Neuron (in vitro differentiated cells): ENCODE measurements around the gene DUSP5.

Source experiments
- H2AFZ ChIP-seq: one replicate; pipeline ENCODE4 v1.6.1; 2013; ENCODE audit warnings: low read depth, mild to moderate bottlenecking, inconsistent platforms, low read length, moderate library complexity
- H3K27me3 ChIP-seq: one replicate; pipeline ENCODE4 v1.6.1; 2013; ENCODE audit warnings: low read length; ENCODE audit not compliant: insufficient read depth
- H3K36me3 ChIP-seq: one replicate; pipeline ENCODE4 v1.6.1; 2013; ENCODE audit warnings: low read length; ENCODE audit not compliant: insufficient read depth
- H3K4me1 ChIP-seq: one replicate; pipeline ENCODE4 v1.6.1; 2013; ENCODE audit warnings: low read length; ENCODE audit not compliant: insufficient read depth
- H3K4me3 ChIP-seq: 2 replicates; pipeline ENCODE4 v1.5.1; 2013; ENCODE audit warnings: mild to moderate bottlenecking, low read length, moderate library complexity
- H3K9me3 ChIP-seq: one replicate; pipeline ENCODE4 v1.6.1; 2013; ENCODE audit warnings: low read length

The DUSP5 gene

DNA sequence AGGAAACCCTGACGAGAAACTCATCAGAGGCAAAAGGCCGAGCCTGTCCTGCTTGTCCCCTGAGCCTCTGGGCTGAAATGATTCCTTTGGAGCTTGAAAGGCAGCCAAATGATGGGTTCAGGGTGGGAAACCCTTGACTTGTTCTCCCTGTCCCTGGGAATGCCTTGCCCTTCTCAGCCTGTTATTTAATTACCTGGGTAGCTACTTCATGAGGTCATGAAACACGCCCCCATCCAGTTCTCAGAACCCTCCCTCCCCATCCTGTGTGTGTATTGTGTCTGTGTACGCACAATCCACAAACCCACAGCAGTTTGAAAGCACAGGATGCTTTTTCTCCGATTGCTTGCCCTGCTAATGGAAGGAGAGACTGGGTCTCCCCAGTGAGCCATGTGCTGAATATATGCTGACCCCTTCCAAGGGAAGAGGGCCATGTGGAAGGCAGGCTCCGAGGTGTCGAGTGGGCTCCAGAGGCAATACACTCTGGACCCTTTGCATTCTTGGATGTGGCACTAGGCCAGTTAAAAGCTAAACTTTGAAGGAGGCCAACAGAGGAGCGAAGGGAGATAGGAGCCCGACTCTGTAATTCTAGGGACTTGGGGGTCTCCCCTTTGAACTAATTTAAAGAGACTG is 10.6 kb downstream of the DUSP5 start:
- Histone ChIP-seq H3K36me3 (peaks cover 3% of the 10 kb centered on the region), H3K4me1 (no peaks in the 10 kb centered on the region)

DNA sequence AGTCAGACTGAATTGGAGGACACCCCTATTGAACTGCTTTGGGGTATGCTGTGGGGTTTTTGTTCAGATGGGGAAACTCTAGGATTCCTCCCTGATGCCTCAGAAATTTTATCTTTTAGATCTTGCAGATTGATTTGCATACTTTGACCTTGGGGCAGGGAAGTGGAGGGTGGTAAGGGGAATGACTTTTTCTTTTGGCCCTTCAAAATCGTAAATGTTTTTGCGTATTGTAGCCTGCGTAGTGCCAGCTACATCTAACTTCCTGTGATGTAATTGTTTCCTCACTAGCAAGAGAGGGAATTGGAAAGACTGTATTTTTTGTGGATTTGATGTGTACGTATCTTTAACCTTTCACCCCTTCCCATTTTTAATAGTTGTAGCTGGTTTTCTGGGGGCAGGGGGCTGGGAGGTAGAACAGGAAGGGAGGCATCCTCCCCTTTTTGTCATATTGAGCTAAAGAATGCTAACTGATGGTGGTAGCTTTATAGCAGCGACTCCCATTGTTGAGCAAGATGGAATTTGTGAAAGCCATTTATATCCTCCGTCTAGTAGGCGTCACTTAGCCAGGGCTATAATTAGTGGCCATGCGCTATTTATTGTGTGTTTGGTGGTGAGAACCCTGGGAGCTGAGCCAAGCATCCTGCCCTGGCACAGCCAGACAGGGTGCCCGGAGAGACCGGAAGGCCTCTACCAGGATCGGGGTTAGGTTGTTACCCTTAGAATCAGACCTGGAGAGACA is 11.3 kb downstream of the DUSP5 start:
- H3K4me3 ChIP-seq, result no peak overlapping the region
- H3K27me3 ChIP-seq, result no peaks in the 10 kb centered on the region
- H3K36me3 ChIP-seq, result peaks cover 3% of the 10 kb centered on the region

More for the DNA sequence above, 10.6 kb downstream of the DUSP5 start:
- Histone ChIP-seq H3K4me3 (no peak overlapping the region), H2AFZ (no peak overlapping the region), H3K9me3 (peaks cover 2% of the 10 kb centered on the region), H3K27me3 (no peaks in the 10 kb centered on the region)

DNA sequence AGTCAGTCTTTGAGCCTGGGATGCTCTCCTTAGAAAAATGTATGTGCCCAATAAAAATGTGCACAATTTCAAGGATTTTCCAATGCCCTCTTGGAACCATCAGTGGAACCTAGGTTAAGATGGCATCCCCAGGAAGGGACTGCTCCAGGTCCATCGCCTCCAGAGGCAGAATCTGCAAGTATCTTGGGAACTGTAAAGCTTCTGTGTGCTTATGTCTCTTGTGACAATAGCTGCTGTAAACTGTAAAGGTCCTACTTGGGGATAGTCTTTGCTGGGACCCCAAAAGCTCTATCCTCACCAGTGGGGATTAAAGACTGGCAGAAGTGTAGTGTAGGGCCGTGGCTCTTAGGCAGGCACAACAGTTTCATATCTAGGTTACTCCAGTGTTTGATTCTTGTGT is 11.9 kb downstream of the DUSP5 start:
- H2AFZ ChIP-seq, result no peak overlapping the region
- H3K4me1 ChIP-seq, result no peaks in the 10 kb centered on the region
- H3K36me3 ChIP-seq, result peaks cover 3% of the 10 kb centered on the region
- no peaks in the 10 kb centered on the region for H3K27me3 ChIP-seq
- no peak overlapping the region for H3K4me3 ChIP-seq
- peaks cover 2% of the 10 kb centered on the region for H3K9me3 ChIP-seq

More for the DNA sequence above, 11.3 kb downstream of the DUSP5 start:
- no peak overlapping the region for H2AFZ ChIP-seq
- peaks cover 2% of the 10 kb centered on the region for H3K9me3 ChIP-seq
- H3K4me1 ChIP-seq, result no peaks in the 10 kb centered on the region

DNA sequence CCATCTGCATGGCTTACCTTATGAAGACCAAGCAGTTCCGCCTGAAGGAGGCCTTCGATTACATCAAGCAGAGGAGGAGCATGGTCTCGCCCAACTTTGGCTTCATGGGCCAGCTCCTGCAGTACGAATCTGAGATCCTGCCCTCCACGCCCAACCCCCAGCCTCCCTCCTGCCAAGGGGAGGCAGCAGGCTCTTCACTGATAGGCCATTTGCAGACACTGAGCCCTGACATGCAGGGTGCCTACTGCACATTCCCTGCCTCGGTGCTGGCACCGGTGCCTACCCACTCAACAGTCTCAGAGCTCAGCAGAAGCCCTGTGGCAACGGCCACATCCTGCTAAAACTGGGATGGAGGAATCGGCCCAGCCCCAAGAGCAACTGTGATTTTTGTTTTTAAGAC is 12.4 kb downstream of the DUSP5 start:
- Histone ChIP-seq H3K36me3 (peaks cover 3% of the 10 kb centered on the region), H3K4me1 (no peaks in the 10 kb centered on the region), H3K9me3 (peaks cover 2% of the 10 kb centered on the region), H2AFZ (no peak overlapping the region), H3K4me3 (no peak overlapping the region), H3K27me3 (no peaks in the 10 kb centered on the region)

DNA sequence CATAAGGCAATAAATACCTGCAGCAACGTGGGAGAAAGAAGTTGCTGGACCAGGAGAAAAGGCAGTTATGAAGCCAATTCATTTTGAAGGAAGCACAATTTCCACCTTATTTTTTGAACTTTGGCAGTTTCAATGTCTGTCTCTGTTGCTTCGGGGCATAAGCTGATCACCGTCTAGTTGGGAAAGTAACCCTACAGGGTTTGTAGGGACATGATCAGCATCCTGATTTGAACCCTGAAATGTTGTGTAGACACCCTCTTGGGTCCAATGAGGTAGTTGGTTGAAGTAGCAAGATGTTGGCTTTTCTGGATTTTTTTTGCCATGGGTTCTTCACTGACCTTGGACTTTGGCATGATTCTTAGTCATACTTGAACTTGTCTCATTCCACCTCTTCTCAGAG is 13.0 kb downstream of the DUSP5 start:
- Histone ChIP-seq H3K4me1 (no peaks in the 10 kb centered on the region), H3K9me3 (peaks cover 2% of the 10 kb centered on the region), H3K36me3 (peaks cover 3% of the 10 kb centered on the region), H3K4me3 (no peak overlapping the region), H2AFZ (no peak overlapping the region), H3K27me3 (no peaks in the 10 kb centered on the region)

DNA sequence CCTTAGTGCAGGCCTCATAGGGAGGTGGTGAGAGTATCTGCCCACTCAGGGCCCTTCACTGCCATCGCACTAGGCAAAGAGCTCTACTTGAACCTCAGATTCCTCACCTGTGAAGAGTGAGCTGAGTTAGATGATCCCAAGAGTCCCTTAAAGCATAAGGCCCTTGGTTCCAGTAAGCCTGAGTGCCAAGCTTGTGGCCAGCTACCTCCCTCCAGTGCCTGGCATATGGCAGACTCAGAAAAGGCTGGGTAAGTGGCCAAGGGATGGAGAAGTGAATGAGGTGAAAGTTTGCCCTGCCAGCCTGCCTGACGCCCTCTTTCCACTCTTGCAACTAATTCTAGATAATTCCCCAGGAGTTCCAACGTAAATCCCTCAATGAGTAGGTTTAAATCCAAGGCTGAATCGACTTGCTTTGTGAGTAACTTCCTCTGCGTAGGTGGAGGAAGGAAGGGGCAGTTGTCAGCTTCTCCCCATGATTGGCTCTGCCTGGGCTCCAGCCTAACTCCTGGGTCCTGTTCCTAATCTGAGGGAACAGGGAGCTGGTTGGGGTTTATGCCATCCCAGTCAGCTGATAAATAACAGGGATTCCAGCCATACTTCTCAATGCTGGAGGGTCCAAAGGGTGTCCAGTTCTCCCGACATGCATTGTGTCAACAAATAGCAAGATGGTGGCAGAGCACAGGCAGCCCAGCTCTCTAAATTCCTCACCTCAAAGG is 14.2 kb downstream of the DUSP5 start:
- H2AFZ ChIP-seq, result no peak overlapping the region
- H3K27me3 ChIP-seq, result no peaks in the 10 kb centered on the region
- peaks cover 3% of the 10 kb centered on the region for H3K36me3 ChIP-seq
- H3K4me1 ChIP-seq, result no peaks in the 10 kb centered on the region
- peaks cover 2% of the 10 kb centered on the region for H3K9me3 ChIP-seq
- no peak overlapping the region for H3K4me3 ChIP-seq

DNA sequence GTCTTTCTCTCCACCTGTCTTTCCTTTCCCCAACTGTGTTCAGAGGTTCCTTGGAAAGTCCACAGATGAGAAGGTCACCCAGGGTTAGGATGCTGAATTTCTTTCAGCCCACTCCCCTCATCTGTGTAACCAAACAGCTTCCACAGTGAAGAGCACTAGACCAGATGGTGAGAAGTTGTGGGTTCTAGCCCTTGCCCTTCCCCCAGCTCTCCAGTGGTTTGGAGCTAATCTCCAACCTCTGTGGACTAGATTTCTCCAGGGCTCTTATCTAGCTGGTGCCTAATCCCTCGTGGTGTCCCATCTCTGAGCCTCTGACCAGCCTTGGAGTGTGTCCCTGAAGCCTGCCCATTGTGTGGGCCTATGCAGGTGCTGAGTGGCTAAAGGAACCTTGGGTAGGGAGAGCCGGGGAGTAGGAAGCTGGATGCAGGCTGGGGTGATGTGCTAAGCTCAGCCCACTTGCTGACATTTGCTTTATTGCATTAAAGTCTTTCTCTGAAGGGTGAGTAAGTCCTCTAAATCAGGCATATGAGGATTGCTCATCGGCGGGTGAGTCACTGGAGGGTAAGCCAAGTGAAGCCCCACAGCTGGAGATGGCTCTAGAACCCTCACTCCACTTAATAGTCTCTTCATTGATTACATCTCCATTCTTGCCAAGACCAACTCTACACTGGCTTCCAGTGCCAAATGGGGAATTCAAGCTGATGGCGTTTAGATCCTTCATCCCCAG is 14.9 kb downstream of the DUSP5 start:
- no peak overlapping the region for H3K4me3 ChIP-seq
- H3K27me3 ChIP-seq, result no peaks in the 10 kb centered on the region
- no peaks in the 10 kb centered on the region for H3K4me1 ChIP-seq
- no peak overlapping the region for H2AFZ ChIP-seq
- H3K36me3 ChIP-seq, result peaks cover 3% of the 10 kb centered on the region
- H3K9me3 ChIP-seq, result peaks cover 2% of the 10 kb centered on the region

DNA sequence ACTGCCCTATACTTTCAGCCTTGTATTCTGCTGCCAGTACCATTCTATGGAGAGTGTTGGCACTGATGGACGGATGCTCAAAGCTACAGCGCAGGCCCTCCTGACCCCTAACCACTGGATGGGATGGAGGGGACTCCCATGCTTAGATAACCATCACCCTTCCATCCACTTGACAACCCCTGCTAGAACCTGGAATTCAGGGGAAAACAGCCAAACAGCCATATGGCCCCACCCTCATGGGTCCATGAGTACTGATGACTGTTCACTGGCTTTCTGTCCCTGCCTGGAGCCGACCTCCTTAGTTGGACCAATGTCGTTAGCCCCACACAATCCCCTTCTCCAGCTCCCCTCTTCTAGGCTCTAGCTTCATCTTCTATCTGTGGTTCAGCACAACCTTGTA is 16.2 kb downstream of the DUSP5 start:
- Histone ChIP-seq H3K4me1 (no peaks in the 10 kb centered on the region), H3K4me3 (no peak overlapping the region), H3K36me3 (peaks cover 3% of the 10 kb centered on the region), H2AFZ (no peak overlapping the region), H3K27me3 (no peaks in the 10 kb centered on the region), H3K9me3 (peaks cover 2% of the 10 kb centered on the region)

DNA sequence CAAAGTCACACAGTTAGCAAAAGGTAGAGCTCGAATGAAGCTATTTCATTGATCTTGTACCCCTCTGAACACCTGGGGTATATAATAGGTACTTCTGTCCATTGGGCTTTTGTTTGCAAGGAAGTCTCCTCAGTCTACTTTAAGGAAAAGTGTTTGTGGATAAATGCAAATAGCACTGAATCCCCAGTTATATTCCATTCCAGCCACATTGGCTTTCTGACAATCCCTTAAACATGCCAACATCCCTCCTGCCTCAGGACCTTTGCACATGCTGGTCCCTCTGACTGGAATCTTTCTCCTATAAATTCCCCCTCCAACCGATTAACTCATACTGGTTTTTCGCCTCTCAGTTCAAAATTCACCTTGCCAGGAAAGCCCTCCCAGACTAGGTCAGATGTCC is 17.1 kb downstream of the DUSP5 start:
- no peak overlapping the region for H3K4me3 ChIP-seq
- H3K4me1 ChIP-seq, result no peaks in the 10 kb centered on the region
- H3K36me3 ChIP-seq, result peaks cover 3% of the 10 kb centered on the region
- H3K9me3 ChIP-seq, result peaks cover 2% of the 10 kb centered on the region
- no peak overlapping the region for H2AFZ ChIP-seq
- H3K27me3 ChIP-seq, result no peaks in the 10 kb centered on the region

DNA sequence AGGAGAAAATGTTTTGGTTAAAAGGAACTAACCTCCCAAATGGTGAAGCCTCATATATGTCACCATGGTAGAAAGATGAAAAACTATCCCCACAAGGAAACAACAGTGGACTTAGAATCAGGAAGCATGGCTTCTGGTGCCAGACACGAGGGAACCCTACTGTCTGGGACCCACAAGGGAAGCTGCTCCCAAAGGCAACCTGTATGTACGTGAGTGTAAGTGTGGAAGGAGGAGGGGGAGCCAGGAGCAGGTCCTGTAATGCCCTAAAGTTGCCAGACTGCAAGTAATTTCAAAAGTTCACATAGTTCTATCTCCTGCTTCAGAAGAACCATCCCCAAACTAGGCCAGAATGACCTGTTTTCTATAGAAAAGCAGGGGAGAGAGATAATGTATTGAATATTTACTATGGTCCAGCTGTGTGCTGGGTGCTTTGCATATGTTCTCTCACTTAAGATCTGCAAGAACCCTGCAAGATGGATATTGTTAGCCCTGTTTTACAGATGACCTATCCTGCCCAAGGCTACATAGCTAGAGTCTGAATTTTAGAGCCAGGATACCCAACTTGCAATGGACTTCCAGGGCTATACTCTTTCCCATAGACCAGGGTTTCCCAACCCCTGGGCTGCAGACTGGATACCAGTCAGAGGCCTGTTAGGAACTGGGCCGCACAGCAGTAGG is 19.2 kb downstream of the DUSP5 start:
- Histone ChIP-seq H3K27me3 (no peaks in the 10 kb centered on the region), H2AFZ (no peak overlapping the region), H3K4me3 (no peak overlapping the region), H3K36me3 (no peaks in the 10 kb centered on the region), H3K9me3 (no peaks in the 10 kb centered on the region), H3K4me1 (no peaks in the 10 kb centered on the region)

DNA sequence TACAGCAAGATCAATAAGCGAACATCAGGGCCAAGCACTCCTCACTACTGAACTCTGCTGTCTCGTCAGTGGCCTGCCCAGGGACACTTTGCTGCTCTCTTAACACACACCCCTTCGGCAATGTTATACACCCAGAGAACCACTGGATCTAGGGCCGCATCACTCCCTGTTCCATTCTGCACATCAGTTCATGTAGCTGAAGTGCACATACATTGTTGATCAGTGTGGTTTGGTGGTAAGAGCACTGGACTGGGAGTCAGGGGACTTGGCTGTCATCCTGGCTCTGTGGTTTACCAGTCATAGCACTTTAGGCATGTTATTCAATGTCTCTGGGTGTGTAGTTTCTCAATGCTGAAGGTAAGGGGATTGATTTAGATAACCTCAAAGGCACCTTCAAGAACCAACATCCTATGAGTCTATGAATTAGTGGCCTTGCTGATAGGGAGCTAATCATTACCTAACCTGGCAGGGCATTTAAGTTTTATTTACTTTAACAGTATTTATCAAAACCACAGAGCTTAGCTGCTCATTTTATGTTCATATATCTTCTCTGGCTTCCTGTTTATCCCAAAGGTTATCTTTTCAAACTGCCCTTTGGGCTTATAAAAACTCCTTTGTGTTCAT is 24.8 kb downstream of the DUSP5 start:
- H2AFZ ChIP-seq, result no peak overlapping the region
- H3K4me1 ChIP-seq, result no peaks in the 10 kb centered on the region
- H3K4me3 ChIP-seq, result no peak overlapping the region
- peaks cover 6% of the 10 kb centered on the region for H3K27me3 ChIP-seq
- no peaks in the 10 kb centered on the region for H3K9me3 ChIP-seq
- no peaks in the 10 kb centered on the region for H3K36me3 ChIP-seq

DNA sequence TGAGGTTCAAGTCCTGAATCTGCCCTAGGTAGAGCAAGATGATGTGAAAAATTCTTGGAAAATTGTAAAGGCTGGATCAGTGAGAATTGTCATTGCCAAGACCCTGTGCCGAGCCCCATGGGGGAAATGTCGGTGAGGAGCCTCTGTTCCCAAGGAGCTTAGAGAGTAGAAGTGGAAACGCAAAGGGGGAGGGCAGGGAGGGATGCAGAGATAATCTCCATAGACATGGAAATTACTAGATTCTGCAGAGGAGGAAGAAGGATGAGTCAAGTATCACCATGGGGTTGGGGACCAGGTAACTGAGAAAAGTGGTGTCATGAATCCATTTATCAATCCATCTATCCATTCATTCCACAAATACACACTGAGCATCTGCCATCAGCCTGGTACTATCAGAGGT is 26.0 kb downstream of the DUSP5 start:
- Histone ChIP-seq H3K4me1 (no peaks in the 10 kb centered on the region), H3K27me3 (peaks cover 6% of the 10 kb centered on the region), H3K4me3 (no peak overlapping the region), H3K36me3 (no peaks in the 10 kb centered on the region), H3K9me3 (no peaks in the 10 kb centered on the region), H2AFZ (no peak overlapping the region)
